Adrenal gland (tissue), 12 donors: ENCODE measurements around the gene GDF10. TPM values are rescaled to one million over a fixed set of nuclear protein-coding genes. Genes with fewer than 3 reads are reported as not detected.

ENCODE experiments used
- DNase-seq, 7 donors: peaks; one replicate each; pipeline ENCODE4 v3.0.0-alpha.2; 2019 to 2020
- H3K27ac ChIP-seq, 5 donors: fragments of 200-600 bp; sonication (generic) in 4 of 5; 1 replicate in 3 of 5; 2 replicates in 2 of 5; pipeline versions ENCODE4 v1.5.1 to v1.8.0; 2016 to 2020; ENCODE audit warnings: mild to moderate bottlenecking in 1 of 5
- H3K27me3 ChIP-seq: fragments of 200-600 bp; 2 replicates; pipeline ENCODE4 v1.8.0; 2021
- H3K36me3 ChIP-seq, 2 donors: fragments of 200-600 bp; replicated peaks in 1 of 2; 1 replicate in 1 of 2; 2 replicates in 1 of 2; pipeline versions ENCODE4 v1.5.1 to v1.8.0; 2018 to 2022
- H3K4me1 ChIP-seq, 2 donors: fragments of 200-600 bp; replicated peaks in 1 of 2; 1 replicate in 1 of 2; 2 replicates in 1 of 2; pipeline versions ENCODE4 v1.5.1 to v1.8.0; 2018 to 2021
- H3K4me3 ChIP-seq, 4 donors: fragments of 200-600 bp; sonication (generic) in 3 of 4; one replicate each; pipeline ENCODE4 v1.5.1; 2016 to 2018
- H3K9me3 ChIP-seq, 3 donors: fragments of 200-600 bp; sonication (generic) in 1 of 3; replicated peaks in 1 of 3; 1 replicate in 2 of 3; 2 replicates in 1 of 3; pipeline versions ENCODE4 v1.5.1 to v1.8.0; 2016 to 2021
- POLR2A ChIP-seq, 2 donors: fragments of 450-650 bp; IDR thresholded peaks; one replicate each; pipeline ENCODE4 v1.6.1; 2017; ENCODE audit warnings: antibody characterized with exemption in 2 of 2, mild to moderate bottlenecking in 2 of 2, moderate library complexity in 1 of 2
- WGBS, 4 donors: extraction: QIAGEN DNeasy Blood & Tissue Kit in 2 of 4; methylation state at CpG; one replicate each; pipeline versions ENCODE4 v1.1.5 to v1.1.7; 2013 to 2017; 5-methylcytosine and 5-hydroxymethylcytosine counted together
- intact Hi-C, 2 donors: fragments of 100-400 bp; cut with DNase I; formaldehyde crosslinking; loops; one replicate each; pipeline versions ENCODE4 v1.14.1 to v1.15.0; 2022 to 2023
- polyA plus RNA-seq, 3 donors: library from polyadenylated mRNA; stranded (reverse); fragments of 200-250 nt in 2 of 3; fragments of 350-450 nt in 1 of 3; fragmentation: Illumina TruSeq in 1 of 3; extraction: RNeasy Lipid Tissue Mini Kit (QIAGEN cat#74804) in 1 of 3; gene quantifications; one replicate each; pipeline ENCODE4 v1.2.3, GENCODE V29; 2013 to 2014
- total RNA-seq, 9 donors: library from RNA; depleted of rRNA in 4 of 9; stranded (reverse); fragments of >200 nt in 4 of 9; fragments of 120-200 nt in 1 of 9; fragmentation: NEBNext Ultra II Directional in 1 of 9; extraction: Animal tissue kit (Norgen Biotek cat#: 25700) in 1 of 9; gene quantifications; one replicate each; pipeline versions ENCODE4 v1.1.0 to v1.2.4, GENCODE V29; 2013 to 2023
- TF ChIP-seq, protein P1 (sequence below), 6 experiments: fragments of 450-650 bp in 4 of 6; fragments of 200-600 bp in 2 of 6; sonication (generic) in 1 of 6; IDR thresholded peaks; 1 replicate in 5 of 6; 2 replicates in 1 of 6; pipeline versions ENCODE4 v1.5.1 to v1.8.0; 2016 to 2021; ENCODE audit warnings: antibody characterized with exemption in 6 of 6, mild to moderate bottlenecking in 2 of 6, moderate library complexity in 1 of 6
- donor health status: healthy with polysubstance abuse.
- donor health status: Bipolar disorder and iron deficiency.
- donor health status: DM: yes; HTN: yes; CAD: no.
- donor health status: DM: no; HTN: no; CAD: no.
- donor health status: DM: no; HTN: no; CAD: no.
- donor health status: DM: yes; HTN: yes; CAD: no.

Gene GDF10
- total and polyA plus RNA-seq, 12 donors: 0.06 to 8.5 (median 1.2) TPM; not detected in 1

DNA sequence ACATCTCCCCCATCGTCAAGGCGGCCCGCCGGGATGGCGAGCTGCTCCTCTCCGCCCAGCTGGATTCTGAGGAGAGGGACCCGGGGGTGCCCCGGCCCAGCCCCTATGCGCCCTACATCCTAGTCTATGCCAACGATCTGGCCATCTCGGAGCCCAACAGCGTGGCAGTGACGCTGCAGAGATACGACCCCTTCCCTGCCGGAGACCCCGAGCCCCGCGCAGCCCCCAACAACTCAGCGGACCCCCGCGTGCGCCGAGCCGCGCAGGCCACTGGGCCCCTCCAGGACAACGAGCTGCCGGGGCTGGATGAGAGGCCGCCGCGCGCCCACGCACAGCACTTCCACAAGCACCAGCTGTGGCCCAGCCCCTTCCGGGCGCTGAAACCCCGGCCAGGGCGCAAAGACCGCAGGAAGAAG lies 10.1 kb downstream of the GDF10 start:
- Histone ChIP-seq H3K27ac (no peak overlapping the region), H3K4me3 (no peak overlapping the region), H3K4me1 (peaks cover 0 to 5% of the 10 kb centered on the region in 2 donors), H3K9me3 (no peaks in the 10 kb centered on the region), H3K36me3 (no peaks in the 10 kb centered on the region), H3K27me3 (no peaks in the 10 kb centered on the region)
- TF ChIP-seq POLR2A (IDR thresholded peaks at IDR 0.05): no peak
- TF ChIP-seq, protein P1, sequence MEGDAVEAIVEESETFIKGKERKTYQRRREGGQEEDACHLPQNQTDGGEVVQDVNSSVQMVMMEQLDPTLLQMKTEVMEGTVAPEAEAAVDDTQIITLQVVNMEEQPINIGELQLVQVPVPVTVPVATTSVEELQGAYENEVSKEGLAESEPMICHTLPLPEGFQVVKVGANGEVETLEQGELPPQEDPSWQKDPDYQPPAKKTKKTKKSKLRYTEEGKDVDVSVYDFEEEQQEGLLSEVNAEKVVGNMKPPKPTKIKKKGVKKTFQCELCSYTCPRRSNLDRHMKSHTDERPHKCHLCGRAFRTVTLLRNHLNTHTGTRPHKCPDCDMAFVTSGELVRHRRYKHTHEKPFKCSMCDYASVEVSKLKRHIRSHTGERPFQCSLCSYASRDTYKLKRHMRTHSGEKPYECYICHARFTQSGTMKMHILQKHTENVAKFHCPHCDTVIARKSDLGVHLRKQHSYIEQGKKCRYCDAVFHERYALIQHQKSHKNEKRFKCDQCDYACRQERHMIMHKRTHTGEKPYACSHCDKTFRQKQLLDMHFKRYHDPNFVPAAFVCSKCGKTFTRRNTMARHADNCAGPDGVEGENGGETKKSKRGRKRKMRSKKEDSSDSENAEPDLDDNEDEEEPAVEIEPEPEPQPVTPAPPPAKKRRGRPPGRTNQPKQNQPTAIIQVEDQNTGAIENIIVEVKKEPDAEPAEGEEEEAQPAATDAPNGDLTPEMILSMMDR (IDR thresholded peaks at IDR 0.05): no peak
- no peak for DNase-seq
- 91 to 96% (median 92%) methylated on average over 14 to 37 of the region's 37 CpGs for WGBS, 4 donors
- intact Hi-C loops: loop anchor here (5.0 kb wide), 1 partner anchor 263 kb away; no protein-coding TSS in a partner anchor

DNA sequence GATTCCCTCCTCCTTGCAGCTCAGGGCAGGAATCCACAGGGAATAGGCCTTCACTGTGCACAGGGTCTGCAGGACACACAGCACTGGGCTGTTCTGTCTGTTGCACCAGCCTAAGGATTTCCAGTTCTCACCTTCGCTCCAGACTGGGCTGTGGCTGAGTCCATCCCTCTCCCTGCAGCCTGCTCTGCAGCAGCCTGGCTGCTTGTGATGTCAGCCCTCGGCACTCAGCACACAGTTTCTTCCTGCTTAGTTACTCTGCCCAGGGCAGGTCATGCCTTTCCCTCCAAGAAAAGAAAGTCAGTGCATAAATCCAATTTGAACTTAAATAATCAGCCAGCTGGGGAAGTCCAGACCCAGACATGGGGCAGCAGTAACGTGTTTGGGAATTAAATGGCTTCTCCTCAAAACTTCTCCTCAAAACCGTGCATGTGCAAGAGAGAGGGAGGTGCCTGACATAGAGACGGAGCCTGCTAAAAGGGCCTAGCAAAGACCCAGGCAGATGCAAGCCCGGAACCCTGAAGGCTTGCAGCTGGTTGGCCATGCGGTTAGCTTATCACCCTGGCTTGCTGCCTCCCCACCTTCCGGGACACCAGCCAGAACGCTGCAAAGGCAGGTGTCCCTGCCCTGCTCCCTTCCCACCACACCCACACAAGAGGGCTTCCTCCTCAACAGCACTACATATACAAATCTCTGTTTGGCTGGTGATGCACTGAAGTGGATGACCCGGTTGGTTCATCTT lies 11.4 kb downstream of the GDF10 start:
- no peak overlapping the region for H3K27ac ChIP-seq
- H3K9me3 ChIP-seq: no peaks in the 10 kb centered on the region
- no peak overlapping the region for H3K4me3 ChIP-seq
- H3K36me3 ChIP-seq: no peaks in the 10 kb centered on the region
- DNase-seq: no peak
- H3K4me1 ChIP-seq: peaks cover 0 to 12% of the 10 kb centered on the region in 2 donors
- WGBS, 4 donors: 48 to 52% (median 49%) methylated on average over 9 to 10 of the region's 10 CpGs
- no peak for TF ChIP-seq POLR2A (IDR thresholded peaks at IDR 0.05)
- TF ChIP-seq, protein P1 (IDR thresholded peaks at IDR 0.05): no peak
- H3K27me3 ChIP-seq: no peaks in the 10 kb centered on the region
- intact Hi-C loops: loop anchor here (5.0 kb wide), 1 partner anchor 264 kb away; no protein-coding TSS in a partner anchor

DNA sequence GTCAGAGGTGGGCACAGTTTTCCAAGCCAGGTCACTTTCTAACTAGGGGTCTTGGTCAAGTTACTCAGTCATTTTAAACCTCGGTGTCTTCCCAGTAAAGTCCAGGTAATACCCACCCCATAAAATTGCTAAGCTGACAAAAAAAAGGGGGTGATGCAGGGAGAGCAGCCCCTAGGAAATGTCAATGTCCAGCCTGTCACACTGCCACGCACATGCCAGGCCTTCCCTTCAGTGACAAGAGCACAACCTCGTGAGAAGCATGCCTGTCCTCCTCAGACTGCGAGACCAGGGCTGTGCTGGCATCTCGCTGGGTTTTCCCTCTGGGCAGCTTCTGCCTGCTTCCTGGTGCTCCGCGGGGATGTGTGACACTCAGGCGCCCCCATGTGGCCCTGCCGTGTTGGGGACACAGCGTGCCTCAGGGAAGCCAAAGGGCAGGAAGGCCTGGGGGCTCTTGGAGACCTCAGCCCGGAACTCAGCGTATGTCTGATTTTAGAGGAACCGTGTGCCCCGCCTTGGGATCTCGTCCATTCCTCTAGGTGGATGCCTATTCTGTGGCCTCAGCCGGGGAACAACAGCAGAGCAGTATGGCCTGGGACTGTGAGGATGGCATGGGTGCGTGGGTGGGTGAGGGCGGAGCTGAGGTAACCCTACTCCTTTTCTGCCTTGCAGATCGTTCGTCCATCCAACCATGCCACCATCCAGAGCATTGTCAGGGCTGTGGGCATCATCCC lies 12.1 kb downstream of the GDF10 start:
- Histone ChIP-seq H3K9me3 (no peaks in the 10 kb centered on the region), H3K36me3 (no peaks in the 10 kb centered on the region), H3K27ac (no peak overlapping the region), H3K4me1 (peaks cover 0 to 12% of the 10 kb centered on the region in 2 donors), H3K4me3 (no peak overlapping the region), H3K27me3 (no peaks in the 10 kb centered on the region)
- WGBS, 4 donors: 17 to 69% (median 31%) methylated on average over 6 to 20 of the region's 20 CpGs
- DNase-seq: peak; percentile 80 to 93 (median 89)
- no peak for TF ChIP-seq POLR2A (IDR thresholded peaks at IDR 0.05)
- TF ChIP-seq, protein P1 (IDR thresholded peaks at IDR 0.05): peak; percentile 64 to 93 (median 84)
- intact Hi-C loops: loop anchor here (5.0 kb wide), 1 partner anchor 265 kb away; no protein-coding TSS in a partner anchor

DNA sequence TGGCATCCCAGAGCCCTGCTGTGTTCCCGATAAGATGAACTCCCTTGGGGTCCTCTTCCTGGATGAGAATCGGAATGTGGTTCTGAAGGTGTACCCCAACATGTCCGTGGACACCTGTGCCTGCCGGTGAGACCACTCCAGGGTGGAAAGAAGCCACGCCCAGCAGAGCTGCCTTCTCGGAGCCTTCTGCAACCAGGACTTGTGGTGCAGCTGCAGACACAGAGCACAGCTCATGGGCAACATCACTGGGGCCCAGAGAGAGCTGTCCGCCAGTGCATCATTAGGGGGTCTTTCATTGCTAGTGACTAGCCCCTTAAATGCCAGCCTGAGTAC lies 12.6 kb downstream of the GDF10 start:
- intact Hi-C loops: loop anchor here (5.0 kb wide), 1 partner anchor 265 kb away; no protein-coding TSS in a partner anchor

More for the DNA sequence above, 12.6 kb downstream of the GDF10 start:
- WGBS, 4 donors: 72 to 89% (median 79%) methylated on average over 6 to 7 of the region's 7 CpGs
- no peaks in the 10 kb centered on the region for H3K36me3 ChIP-seq
- H3K4me3 ChIP-seq: no peak overlapping the region
- DNase-seq: no peak
- H3K27ac ChIP-seq: no peak overlapping the region
- H3K27me3 ChIP-seq: no peaks in the 10 kb centered on the region
- peaks cover 0 to 12% of the 10 kb centered on the region in 2 donors for H3K4me1 ChIP-seq
- TF ChIP-seq POLR2A (IDR thresholded peaks at IDR 0.05): no peak
- TF ChIP-seq, protein P1 (IDR thresholded peaks at IDR 0.05): no peak
- H3K9me3 ChIP-seq: no peaks in the 10 kb centered on the region
